ENCODE measurements around the gene COL20A1.
"Not testable (repeated sequence)": the region's sequence is repeated elsewhere in the genome, so short reads cannot be mapped to it uniquely, and the experiment has no call there.

COL20A1 gene

GRCh38 chr20:63377951-63378381, 85.0 kb downstream of the COL20A1 start:
- no peak overlapping the region for H3K27ac ChIP-seq
- TF ChIP-seq ZFX (IDR thresholded peaks at IDR 0.05; ENCODE audit: borderline replicate concordance) (no peak), CTCF (IDR thresholded peaks at IDR 0.05) (no peak)

GRCh38 chr20:63378626-63379025, 85.6 kb downstream of the COL20A1 start:
- no peak overlapping the region for H3K27ac ChIP-seq
- TF ChIP-seq CTCF (IDR thresholded peaks at IDR 0.05) (no peak), ZFX (IDR thresholded peaks at IDR 0.05; ENCODE audit: borderline replicate concordance) (no peak)

GRCh38 chr20:63379296-63379695, 86.3 kb downstream of the COL20A1 start:
- no peak for TF ChIP-seq ZFX (IDR thresholded peaks at IDR 0.05; ENCODE audit: borderline replicate concordance)
- no peak for TF ChIP-seq CTCF (IDR thresholded peaks at IDR 0.05)
- no peak overlapping the region for H3K27ac ChIP-seq

- H3K27ac ChIP-seq, result not testable (repeated sequence)
Measured at GRCh38 chr20:63379872-63380271, 86.9 kb downstream of the COL20A1 start.

- H3K27ac ChIP-seq, result no peak overlapping the region
- no peak for TF ChIP-seq ZFX (IDR thresholded peaks at IDR 0.05; ENCODE audit: borderline replicate concordance)
Measured at GRCh38 chr20:63380346-63380870, 87.4 kb downstream of the COL20A1 start.

GRCh38 chr20:63381781-63382431, 88.9 kb downstream of the COL20A1 start:
- H3K27ac ChIP-seq, result no peak overlapping the region
- no peak for TF ChIP-seq ZFX (IDR thresholded peaks at IDR 0.05; ENCODE audit: borderline replicate concordance)
- TF ChIP-seq CTCF (IDR thresholded peaks at IDR 0.05), result peak; percentile 92

GRCh38 chr20:63382551-63383300, 89.7 kb downstream of the COL20A1 start:
- H3K27ac ChIP-seq, result no peak overlapping the region
- TF ChIP-seq CTCF (IDR thresholded peaks at IDR 0.05), result no peak
- TF ChIP-seq ZFX (IDR thresholded peaks at IDR 0.05; ENCODE audit: borderline replicate concordance), result no peak

GRCh38 chr20:63383556-63383955, 90.6 kb downstream of the COL20A1 start:
- no peak overlapping the region for H3K27ac ChIP-seq
- no peak for TF ChIP-seq ZFX (IDR thresholded peaks at IDR 0.05; ENCODE audit: borderline replicate concordance)
- no peak for TF ChIP-seq CTCF (IDR thresholded peaks at IDR 0.05)

All from 22Rv1 (cell line).